ENCODE measurements around the gene ARMC2.
"Not testable (repeated sequence)": the region's sequence is repeated elsewhere in the genome, so short reads cannot be mapped to it uniquely, and the experiment has no call there.

Gene ARMC2

DNA sequence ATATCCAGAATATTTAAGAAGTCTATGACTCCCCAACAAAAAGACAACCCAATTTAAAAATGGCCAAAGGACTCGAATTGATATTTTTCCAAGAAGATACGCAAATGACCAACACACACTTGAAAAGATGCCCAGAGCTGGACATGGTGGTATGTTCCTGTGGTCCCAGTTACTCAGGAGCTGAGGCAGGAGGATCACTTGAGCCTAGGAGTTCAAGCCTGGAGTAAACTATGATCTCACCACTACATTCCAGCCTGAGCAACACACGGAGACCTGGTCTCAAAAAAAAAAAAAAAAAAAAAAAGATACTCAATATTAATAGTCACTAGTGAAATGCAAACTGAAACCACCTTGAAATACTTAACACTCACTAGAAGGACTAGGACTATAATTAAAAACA lies 12.2 kb upstream of the ARMC2 start:
- no peak for DNase-seq

DNA sequence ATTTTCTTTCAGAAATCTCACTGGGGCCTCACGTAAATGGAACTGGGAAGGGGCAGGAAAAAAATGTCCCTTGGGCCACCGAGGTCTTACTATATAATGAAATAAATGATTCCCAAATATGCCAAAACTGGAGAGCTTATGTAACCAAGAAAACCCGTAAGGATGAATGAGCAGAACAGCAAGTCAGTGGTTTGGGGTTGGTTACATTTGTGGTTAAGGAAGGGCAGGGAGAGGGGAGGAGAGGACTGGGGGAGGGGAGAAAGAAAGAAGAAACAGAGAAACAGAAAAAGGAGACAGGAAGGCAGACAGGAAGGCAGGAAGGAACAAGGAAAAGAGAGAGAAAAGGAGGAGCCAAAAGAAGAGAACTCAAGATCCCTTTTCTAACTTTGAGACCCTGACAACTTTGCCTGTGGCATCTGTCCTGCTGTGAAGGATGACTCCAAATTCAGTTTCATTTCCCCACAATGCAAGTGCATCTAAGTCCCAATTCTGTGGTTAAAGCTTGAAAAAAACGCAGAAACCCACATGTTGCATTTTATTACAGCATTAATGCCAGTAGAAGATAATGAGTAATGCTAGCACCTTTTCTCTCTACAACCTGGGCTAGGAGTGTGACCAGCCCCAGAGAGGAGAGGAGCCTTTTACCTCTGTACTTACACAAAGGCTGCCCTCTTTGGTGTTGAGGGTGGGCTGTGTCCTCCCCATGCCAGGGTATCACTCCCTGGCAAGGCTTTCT lies 10.8 kb upstream of the ARMC2 start:
- DNase-seq, result no peak

DNA sequence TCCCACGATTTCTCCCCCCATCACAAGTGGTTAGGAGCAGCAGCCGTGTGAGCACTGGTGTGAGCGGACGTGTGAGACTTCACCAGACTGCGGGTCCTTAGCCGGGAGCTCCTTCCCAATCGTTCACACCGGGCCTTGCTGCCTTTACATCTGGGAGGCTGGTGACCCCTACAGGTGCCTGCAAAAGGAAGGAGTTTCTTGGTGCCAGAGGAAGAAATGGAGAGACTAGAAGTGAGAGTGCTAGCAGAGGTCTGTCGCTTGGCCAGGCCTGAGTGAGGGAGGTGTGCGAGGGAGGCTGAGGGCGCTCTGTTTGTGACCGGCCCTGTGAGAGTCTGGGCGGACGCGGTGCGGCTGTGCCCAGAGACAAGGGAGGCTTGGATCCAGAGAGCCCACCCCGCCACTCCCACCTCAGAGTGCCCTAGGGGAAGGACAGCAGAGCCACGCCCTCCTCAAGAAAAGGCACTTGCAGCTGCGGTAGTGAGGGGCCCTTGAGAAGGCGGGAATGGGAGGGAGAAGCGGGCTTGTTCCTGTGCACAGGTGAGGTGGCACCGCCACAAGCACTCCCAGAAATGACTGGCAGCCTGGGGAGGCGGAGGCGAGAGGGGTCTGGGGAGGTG lies 10.0 kb upstream of the ARMC2 start:
- no peak for DNase-seq

DNA sequence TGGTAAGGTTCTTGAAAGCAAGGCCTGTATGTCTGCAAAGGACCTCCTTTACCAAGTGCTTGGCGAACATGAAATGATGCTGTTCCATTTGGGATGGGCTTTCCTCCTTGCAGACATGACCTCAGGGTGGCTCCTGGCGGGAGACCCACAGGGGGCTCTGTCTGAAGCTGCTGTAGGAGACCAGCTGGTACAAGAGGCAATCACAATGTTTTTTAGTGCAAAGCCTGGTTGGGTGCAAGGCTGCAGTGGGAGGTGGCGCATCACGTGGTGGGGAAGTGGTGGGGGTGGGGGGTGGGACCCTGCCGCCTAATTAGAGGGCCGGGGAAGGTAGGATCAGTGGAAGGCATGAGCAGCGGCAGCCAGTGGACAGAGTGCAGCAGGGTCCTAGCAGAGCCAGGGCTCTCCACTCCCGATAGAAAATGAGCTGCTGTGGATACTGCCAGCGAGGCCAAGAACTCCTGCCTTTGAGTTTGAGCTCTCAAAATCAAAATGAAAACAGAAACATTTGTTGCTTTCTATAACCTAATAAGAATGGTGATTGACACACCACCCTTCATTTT lies 9.1 kb upstream of the ARMC2 start:
- DNase-seq, result no peak

DNA sequence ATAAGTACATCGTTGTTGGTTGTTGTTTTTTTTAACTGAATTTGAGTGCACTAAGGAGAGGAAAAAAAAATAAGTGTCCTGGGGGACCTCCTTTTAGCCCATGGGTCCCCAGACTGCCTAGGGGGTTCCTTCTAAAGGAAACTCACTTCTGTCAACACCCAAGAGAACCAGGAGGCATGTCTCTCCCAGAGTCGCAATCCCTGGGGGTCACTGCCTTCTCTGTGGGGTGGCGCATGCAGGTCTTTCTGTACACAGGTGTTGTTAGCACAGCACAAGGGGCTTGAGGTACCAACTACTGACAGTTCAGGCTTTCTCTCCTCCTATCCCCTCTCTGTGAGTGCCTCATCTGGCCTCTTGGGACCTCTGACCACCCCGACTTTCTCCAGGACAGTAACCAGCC lies 7.3 kb upstream of the ARMC2 start:
- DNase-seq, result no peak

DNA sequence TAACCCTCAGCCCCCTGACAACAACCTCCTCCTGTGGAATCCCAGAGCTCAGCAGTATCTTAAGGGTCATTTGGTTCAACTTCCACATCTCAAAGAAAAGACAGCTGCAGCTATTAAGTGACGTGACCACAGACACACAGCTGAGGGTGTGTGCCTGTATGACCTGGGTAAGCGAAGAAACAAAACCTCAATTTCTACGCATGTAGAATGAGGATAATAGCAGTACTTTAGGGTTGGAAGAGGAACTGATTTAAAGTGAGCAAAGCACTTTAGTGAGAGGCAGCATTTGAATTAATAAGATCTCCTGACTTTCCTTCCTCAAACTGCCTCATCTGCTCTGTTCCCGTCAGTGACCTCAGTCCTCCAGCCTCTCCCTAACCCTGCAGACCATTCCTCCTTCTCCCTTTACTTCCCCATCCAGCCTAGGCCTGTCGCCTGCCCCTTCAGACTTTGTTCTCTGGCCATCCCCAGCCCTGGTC lies 6.8 kb upstream of the ARMC2 start:
- DNase-seq, result no peak

DNA sequence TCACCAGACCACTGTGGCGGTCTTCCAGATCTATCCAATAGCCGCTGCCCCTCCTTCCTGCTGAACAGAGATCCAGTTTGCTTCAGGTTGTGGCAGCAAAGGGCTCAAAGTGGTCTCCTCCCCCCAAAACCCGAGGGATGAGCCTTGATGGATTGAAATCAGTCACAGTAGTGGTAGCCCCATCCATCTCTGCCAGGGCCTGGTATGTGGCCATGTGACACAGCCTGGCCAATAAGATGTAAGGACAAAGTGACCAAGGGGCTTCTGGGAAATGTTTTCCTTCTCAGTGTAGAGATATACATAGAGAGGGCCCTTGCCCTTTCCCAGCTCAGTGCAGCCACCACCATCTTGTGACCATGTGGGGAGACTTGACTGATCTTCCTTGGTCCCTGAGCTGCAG lies 4.1 kb upstream of the ARMC2 start:
- no peak for DNase-seq

DNA sequence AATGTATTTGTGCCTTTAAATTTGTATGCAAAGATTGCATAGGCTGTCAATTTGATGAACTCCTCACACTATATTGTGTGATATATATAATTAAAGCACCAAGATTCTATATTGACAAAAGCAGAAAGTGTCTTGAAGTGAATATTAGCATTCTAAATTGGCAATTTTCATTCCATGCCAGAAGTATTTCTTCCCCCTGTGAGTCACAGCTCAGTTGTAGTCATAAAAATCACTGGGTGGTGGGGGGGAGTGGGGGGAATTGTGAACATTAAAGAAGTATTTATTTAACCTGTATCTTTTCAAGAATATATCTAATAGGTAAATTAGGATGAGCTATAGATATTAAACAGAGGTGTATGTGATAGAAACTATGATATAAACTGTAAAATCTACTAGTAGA lies 3.1 kb upstream of the ARMC2 start:
- DNase-seq, result no peak

DNA sequence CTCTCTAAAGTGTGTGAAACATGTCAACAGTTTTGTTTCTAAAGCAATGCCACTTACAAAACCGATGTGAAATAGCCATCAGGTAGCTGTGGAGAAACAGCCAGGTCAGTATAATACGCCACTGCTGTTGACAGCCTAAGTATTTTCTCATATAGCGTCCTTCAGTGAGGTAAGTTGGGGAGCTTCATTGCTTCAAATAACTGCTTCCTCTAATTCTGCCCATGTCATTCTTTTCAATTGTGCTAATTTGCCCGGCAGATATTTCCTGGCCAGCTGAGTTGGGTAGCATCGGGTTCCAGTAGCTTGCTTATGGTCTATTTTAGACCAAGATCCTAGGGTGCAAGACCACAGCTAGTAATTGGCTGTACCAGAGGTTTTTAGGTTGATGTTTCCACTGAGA lies 2.1 kb upstream of the ARMC2 start:
- DNase-seq, result no peak

DNA sequence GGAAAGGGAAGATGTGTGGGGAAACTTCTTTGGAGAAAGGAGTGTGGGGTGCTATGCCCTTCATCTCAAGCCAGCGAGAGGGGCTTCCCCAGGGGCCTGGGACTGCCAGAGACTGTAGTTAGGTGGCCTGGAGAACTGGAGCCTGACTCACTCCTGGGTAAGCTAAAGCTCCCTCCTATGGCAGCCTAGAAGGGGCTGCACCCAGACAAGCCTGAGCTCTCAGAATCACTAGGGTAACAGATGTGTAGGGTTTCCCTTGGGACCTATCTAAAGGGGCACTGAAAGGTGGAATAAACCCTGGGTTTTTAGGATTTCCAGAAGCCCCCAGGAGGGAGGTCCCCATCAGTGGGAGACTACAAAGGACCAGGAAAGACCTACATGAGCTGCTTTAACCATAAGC lies 1.6 kb upstream of the ARMC2 start:
- DNase-seq, result no peak

DNA sequence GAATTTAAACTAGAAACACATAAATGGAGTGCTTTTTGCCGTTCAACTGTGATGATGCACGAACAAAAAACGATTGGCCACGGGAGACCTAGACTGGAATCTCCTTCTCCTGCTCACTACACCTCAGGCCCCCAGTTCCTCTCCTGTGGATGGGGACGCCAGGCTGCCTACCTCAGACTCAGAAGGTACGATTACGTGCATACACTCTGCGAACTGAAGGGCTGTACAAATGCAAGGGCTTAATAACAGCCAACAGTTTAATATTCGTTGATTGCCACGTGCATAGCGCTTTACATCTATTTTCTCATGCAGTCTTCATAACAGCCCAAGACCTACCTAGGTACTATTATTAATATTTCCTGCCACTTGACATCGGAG lies 495 bp upstream of the ARMC2 start:
- no peak for DNase-seq

DNA sequence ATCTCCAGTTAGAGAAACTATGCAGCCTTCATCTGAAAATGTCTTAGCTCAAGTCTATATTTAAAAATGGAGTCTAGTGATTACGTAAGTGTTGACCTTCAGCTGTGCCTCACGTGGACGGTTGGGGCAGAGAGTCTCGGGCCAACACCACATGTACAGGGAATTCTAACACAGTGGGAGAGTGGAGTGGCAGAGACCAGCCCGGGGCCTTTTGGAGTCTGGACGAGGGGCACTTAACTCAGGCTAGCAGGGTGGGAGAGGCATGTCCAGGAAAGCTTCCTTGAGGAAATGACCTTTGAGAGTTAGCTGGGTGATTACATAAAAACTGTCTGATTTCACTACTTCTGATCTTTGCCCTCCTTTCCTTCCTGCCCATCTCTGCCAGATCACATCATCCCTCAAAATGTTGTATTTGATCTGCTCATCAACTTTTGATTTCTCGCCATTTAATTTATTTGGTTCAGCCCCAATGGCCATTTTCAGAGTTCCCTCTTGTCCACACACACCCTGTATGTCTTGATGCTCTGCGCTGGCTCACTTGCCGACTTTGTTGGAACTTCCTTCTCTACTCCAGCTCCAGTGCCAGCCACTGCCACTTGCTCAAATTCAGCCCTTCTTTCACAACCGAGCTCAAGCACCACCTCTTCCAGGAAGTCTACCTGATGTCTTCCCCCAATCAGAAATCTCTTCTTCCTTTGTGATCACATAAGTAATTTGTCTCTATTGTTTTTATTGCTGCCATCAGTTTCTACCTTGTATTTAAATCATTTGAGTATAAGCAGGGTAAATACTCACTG lies 2.6 kb downstream of the ARMC2 start:
- no peak for DNase-seq

DNA sequence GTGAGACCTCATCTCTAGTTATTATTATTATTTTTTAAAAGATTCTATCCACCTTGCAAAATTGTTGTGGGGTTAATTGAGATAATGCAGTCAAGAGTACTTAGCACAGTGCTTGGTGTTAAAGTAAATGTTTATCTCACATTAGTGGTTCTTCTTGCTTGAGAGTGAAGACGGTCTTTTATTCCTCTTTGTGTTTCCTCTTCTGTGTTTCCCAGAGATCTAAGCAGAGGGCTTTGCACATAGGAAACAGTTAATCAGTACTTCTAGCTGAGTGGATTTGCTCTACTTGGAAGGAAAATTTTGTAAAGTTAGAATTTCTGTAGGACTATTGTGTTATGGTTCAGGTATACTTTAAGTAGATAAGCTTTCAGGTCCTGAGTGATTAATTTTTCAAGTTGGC lies 3.5 kb downstream of the ARMC2 start:
- DNase-seq, result no peak

DNA sequence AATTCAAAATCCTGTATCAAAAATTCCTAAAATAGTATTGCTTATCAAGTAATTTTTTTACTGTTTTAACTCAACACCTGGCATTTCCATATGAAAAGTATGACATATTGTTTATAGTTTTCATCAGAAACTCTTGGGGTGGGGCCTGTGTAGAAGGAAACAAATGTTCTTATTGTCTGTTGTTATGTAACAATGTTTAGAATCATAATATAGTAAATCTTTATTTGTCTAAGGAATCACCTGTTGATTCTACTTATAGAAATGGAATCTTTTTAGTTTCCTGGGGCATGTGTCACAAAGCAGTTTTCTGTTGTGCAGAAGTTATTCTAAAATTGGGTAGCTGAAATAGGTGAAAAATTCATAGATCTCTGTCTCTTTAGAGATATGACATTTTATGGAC lies 4.9 kb downstream of the ARMC2 start:
- DNase-seq, result no peak

DNA sequence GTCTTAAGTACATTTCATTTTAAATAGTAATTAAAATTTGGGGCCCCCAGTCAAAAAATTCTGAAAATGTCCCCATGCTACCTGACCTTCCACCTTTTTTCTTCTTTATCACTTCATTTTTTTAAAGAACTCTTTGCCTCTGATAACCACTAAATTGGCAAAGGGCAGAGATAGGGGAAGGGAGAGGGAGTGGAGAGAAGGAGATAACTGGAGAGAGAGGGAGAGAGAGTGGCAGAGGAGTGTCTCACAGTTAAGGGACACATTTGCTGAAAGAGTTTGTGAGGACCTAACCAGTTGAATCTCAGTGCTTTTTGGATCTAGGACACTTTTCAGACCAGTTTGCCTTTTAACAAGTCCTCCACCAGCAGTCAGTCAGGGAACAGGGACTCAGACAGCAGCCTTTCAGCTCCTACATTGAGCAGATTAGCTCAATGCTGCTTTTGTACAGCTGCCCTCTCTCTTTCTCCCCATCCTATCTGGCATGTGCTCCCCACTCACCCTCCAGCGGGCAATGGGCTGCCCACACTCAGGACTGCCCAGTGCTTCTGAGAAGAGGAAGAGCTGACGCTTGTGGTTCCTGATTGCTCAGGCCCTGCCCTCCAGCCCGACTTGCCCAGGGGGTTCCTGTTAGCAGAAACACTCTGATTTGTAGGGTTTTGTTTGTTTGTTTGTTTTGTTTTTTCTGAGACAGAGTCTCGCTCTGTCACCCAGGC lies 14.4 kb downstream of the ARMC2 start:
- DNase-seq, result no peak

DNA sequence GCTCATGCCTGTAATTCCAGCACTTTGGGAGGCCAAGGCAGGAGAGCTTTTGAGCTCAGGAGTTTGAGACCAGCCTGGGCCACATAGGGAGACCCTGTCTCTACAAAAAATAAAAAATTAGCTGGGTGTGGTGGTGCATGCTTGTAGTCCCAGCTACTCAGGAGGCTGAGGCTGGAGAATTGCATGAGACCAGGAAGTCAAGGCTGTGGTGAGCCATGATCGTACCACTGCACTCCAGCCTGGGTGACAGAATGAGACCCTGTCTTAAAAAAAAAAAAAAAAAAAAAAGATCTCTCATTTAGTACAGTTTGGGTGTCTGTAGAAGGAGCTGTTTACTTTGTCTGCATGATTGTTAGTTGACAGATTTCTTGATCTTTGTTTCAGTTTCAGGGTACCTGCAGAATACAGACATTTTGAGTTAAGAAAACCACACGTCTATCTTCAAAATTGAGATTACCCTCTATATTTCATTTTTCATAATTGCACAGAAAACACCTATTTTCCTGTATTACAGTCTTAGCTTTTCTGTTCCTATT lies 17.6 kb downstream of the ARMC2 start:
- not testable (repeated sequence) for DNase-seq

DNA sequence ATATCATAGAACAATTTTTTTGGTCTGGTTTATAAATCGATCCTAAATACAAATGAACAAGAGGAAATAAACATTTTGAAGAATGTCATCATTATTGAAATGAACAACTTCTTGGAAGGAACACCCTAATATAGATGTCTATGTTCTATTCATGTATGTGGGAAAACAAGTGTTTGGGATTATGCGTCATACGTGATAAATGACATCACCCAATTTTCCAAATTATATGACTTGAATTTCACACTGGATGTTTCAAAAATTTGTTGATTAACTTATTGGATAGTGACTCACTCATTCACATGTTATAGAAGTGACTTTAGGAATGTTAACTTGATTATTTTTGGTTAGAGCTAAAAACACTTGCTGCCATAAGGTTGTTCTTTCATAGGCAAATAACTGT lies 18.6 kb downstream of the ARMC2 start:
- no peak for DNase-seq

DNA sequence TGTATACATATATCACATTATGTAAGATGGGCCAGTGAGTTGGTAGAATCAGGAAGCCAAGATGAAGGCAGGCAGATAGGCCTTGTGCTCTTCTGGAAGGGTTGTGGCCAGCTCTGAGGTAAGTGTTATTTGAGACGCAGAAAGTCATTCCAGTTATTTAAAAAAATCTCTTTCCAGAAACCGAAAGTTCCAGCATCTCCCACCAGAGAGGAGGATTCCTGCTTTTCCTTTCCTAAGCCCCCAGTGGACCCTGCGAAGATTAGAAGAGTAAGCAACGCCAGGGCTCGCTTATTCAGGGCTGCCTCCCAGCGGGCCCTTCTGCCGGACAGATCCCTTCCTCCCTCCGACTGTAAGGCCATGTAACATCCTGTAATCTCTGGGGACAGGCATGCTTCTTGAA lies 20.4 kb downstream of the ARMC2 start:
- DNase-seq, result no peak

DNA sequence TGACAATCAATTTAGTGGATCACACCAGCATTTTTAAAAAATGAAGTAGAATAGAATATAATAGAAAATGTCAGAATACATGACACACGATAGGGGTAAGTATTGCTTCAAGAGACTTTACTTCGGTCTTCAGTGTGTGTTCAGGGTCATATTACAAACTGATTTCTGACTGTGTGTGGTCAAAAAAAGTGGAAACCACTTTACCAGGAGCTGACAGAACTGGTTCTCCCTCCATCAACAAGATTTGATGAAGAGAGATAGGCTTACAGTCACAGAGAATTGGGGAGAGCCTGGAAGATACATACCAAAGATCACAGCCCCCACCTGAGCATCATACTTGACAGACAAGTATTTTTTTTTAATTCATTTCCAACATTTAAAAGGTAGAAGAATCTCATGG lies 21.7 kb downstream of the ARMC2 start:
- DNase-seq, result no peak

DNA sequence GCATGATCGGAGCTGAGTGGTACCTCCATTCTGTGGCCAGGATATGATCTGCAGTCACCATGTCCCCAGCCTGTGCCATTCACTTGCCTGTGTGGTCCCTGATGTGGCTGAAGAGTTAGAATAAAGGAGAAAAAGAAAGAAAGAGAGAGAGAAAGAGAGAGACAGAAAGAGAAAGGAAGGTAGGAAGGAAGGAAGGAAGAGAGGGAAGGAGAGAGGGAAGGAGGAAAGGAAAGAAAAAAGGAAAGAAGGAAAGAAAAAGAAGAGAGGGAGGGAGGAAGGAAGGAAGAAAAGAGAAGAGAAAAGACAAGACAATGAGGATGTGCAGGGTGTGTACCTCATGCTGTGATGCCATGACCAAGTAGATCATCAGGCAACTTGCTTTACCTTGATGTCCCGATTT lies 22.1 kb downstream of the ARMC2 start:
- DNase-seq, result no peak

DNA sequence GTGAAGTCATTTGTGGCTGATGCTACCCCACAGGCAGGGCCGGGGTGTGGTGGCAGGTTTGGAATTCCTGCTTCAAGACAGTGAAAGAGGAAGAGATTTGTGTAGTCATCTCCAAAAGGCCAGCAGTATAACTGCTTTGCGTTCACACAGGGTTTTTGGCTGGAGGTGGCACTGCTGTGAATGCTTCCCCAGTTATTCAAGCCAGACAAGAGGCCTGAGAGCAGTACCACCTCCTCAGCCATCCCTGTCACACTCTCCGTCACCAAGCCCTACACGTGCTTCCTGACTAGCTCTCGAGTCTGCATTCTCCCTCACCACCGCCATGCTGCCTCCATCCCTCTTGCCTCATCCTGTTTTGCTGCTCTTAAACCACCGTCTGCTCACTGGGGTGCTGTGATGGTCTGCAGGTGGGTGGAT lies 23.9 kb downstream of the ARMC2 start:
- DNase-seq, result no peak

DNA sequence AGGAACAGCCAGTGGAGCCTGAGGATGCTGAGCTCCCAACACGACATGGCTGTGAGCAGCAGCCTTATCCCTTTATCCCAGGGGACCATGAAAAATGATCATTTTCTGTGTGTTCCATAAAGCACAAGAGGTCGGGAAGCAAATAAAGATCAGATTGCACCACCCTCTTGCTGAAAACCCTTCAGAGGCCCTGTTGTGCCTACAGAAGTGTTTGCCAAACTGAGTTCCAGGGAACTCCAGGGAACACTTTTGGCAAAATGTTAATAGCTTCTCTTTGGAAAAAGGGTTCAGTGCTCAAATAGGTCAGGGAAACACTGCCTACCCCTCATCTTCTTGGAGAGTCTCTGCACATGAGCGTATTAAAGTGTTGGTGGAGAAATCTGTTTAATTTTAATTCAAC lies 24.4 kb downstream of the ARMC2 start:
- no peak for DNase-seq

DNA sequence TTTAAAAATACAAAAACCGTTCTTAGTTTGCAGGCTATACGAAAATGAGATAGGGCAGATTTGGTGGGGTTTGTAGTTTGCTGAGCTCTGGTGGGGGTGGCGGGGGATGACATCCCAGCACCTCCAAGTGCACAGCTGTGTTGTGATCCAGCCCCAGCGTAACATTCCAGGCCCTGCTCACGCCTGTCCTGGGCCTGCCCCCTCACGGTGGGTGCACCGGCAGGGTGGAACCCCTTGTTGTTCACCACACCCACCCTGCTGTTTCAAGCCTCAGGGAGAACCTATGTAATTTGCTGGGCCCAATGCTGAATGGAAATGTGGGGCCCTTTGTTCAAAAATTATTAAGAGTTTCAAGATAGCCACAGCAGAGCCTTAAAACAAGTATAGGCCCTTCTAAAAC lies 25.0 kb downstream of the ARMC2 start:
- no peak for DNase-seq

All from stimulated activated naive CD4-positive, alpha-beta T cell treated with Interleukin-2 at 50 U/mL for 16 hours (primary cell).